Brain microvascular endothelial cell (primary cell): ENCODE measurements around the gene SRPX2.

Experiments
- DNase-seq: peaks from one replicate; pipeline ENCODE4 v3.0.0-alpha.2; 2020
- H3K27ac ChIP-seq: fragments of 250-450 bp; sonication (Bioruptor Pico); 2 replicates; pipeline ENCODE4 v1.5.1; 2020; ENCODE audit warnings: mild to moderate bottlenecking, moderate library complexity
- H3K27me3 ChIP-seq: fragments of 250-450 bp; sonication (Bioruptor Pico); replicated peaks from 2 replicates; pipeline ENCODE4 v1.5.1; 2020; ENCODE audit warnings: mild to moderate bottlenecking
- H3K36me3 ChIP-seq: fragments of 250-450 bp; sonication (Bioruptor Pico); replicated peaks from 2 replicates; pipeline ENCODE4 v1.5.1; 2020; ENCODE audit warnings: mild to moderate bottlenecking
- H3K4me3 ChIP-seq: 2 replicates; pipeline ENCODE4 v1.5.1; 2011; ENCODE audit warnings: low read depth, mild to moderate bottlenecking, control low read depth, low read length, moderate library complexity
- CTCF ChIP-seq: IDR thresholded peaks from 2 replicates; pipeline ENCODE4 v1.5.1; 2011; ENCODE audit warnings: low read depth, mild to moderate bottlenecking, moderate library complexity, low read length, control low read depth, inconsistent platforms; ENCODE audit errors: missing control alignments
- in situ Hi-C: cut with HindIII; loops from 2 replicates; pipeline ENCODE4 v1.10.0; 2017; ENCODE audit warnings: low sequenced_read_pairs, low pct_ligation_motif_present

Gene SRPX2

GRCh38 chrX:100635040-100635439 is 9.0 kb upstream of the SRPX2 start:
- H3K27me3 ChIP-seq: no peaks in the 10 kb centered on the region
- no peak for DNase-seq
- in situ Hi-C loops: no loop called here

GRCh38 chrX:100635989-100636320 is 8.0 kb upstream of the SRPX2 start:
- in situ Hi-C loops: no loop called here
- peak overlapping the region; percentile 73 for H3K27ac ChIP-seq
- no peak for TF ChIP-seq CTCF

More at GRCh38 chrX:100635040-100635439, 9.0 kb upstream of the SRPX2 start:
- H3K4me3 ChIP-seq: peak overlapping the region; percentile 73
- H3K27ac ChIP-seq: no peak overlapping the region
- H3K36me3 ChIP-seq: peaks cover 2% of the 10 kb centered on the region
- no peak for TF ChIP-seq CTCF

GRCh38 chrX:100636321-100636991 is 7.5 kb upstream of the SRPX2 start, which contains the start of gene TSPAN6:
TSPAN6 (minus strand) TSS chrX:100636806; CDS start chrX:100636694, 112 bp downstream.
- peak; percentile 89 for DNase-seq
- H3K27me3 ChIP-seq: no peaks in the 10 kb centered on the region
- H3K27ac ChIP-seq: peak within 1 kb of the TSS; percentile 73
- peak within 1 kb of the TSS; percentile 73 for H3K4me3 ChIP-seq
- H3K36me3 ChIP-seq: peaks cover 2% of the 10 kb centered on the region
- peak; percentile 61 for TF ChIP-seq CTCF
- in situ Hi-C loops: no loop called here

More at GRCh38 chrX:100635989-100636320, 8.0 kb upstream of the SRPX2 start:
- H3K27me3 ChIP-seq: no peaks in the 10 kb centered on the region
- peak overlapping the region; percentile 73 for H3K4me3 ChIP-seq
- no peak for DNase-seq
- peaks cover 2% of the 10 kb centered on the region for H3K36me3 ChIP-seq

- Histone ChIP-seq H3K36me3 (no peaks in the 10 kb centered on the region), H3K4me3 (no peak overlapping the region), H3K27me3 (no peaks in the 10 kb centered on the region), H3K27ac (no peak overlapping the region)
- in situ Hi-C loops: no loop called here
- TF ChIP-seq CTCF: no peak
- DNase-seq: no peak
These were observed 1.7 kb upstream of the SRPX2 start for GRCh38 chrX:100642290-100642689.

GRCh38 chrX:100643212-100643611 is 787 bp upstream of the SRPX2 start:
- TF ChIP-seq CTCF: no peak
- Histone ChIP-seq H3K27ac (peak overlapping the region; percentile 79), H3K4me3 (no peak overlapping the region), H3K27me3 (no peaks in the 10 kb centered on the region), H3K36me3 (no peaks in the 10 kb centered on the region)
- DNase-seq: no peak
- in situ Hi-C loops: no loop called here

- Histone ChIP-seq H3K4me3 (peak overlapping the region; percentile 68), H3K27ac (peak overlapping the region; percentile 79)
These were observed 1.1 kb downstream of the SRPX2 start for GRCh38 chrX:100645106-100645505.

More at GRCh38 chrX:100645106-100645505, 1.1 kb downstream of the SRPX2 start:
- no peak for DNase-seq
- in situ Hi-C loops: no loop called here
- no peaks in the 10 kb centered on the region for H3K36me3 ChIP-seq
- no peak for TF ChIP-seq CTCF
- H3K27me3 ChIP-seq: no peaks in the 10 kb centered on the region
